NT2/D1 (cell line): Measurements from ENCODE around the gene MMS19.

Experiments used
- YY1 ChIP-seq: IDR thresholded peaks from 2 replicates; pipeline ENCODE4 v1.6.1; 2011; ENCODE audit not compliant: insufficient read length, insufficient read depth
- ZNF274 ChIP-seq: IDR thresholded peaks from 2 replicates; pipeline ENCODE4 v1.6.1; 2011; ENCODE audit warnings: mild to moderate bottlenecking, low read depth, low read length

- TF ChIP-seq YY1 (no peak), ZNF274 (no peak)
These were observed 34.7 kb downstream of the MMS19 start for GRCh38 chr10:97463363-97464132.
